K562 (cell line): ENCODE measurements around the gene RETN. TPM values are rescaled to one million over a fixed set of nuclear protein-coding genes. Genes with fewer than 3 reads are reported as not detected.

ENCODE experiments used
- ASH1L ChIP-seq: fragments of 450-650 bp; IDR thresholded peaks from 2 replicates; pipeline ENCODE4 v1.6.1; 2018; ENCODE audit warnings: borderline replicate concordance, mild to moderate bottlenecking, low read depth; ENCODE audit not compliant: partially characterized antibody
- BCOR ChIP-seq: fragments of 450-650 bp; IDR thresholded peaks from 2 replicates; pipeline ENCODE4 v1.6.1; 2016
- BRD4 ChIP-seq: fragments of 200-600 bp; sonication (generic); IDR thresholded peaks from 2 replicates; pipeline ENCODE4 v1.6.1; 2017; ENCODE audit warnings: inconsistent platforms
- CXXC5 ChIP-seq: fragments of 250-450 bp; sonication (Bioruptor Pico); IDR thresholded peaks from 2 replicates; pipeline ENCODE4 v1.8.0; 2022; ENCODE audit warnings: inconsistent platforms, mild to moderate bottlenecking, moderate library complexity
- ERF ChIP-seq: fragments of 450-650 bp; formaldehyde crosslinking; IDR thresholded peaks from 2 replicates; pipeline ENCODE4 v1.4.0; 2020; ENCODE audit warnings: mild to moderate bottlenecking, mixed read lengths
- HEY1 ChIP-seq: fragments of 250-450 bp; sonication (Bioruptor Pico); IDR thresholded peaks from 2 replicates; pipeline ENCODE4 v1.5.0; 2020; ENCODE audit warnings: mild to moderate bottlenecking, moderate library complexity, borderline replicate concordance
- HNRNPLL ChIP-seq: fragments of 200-400 bp; formaldehyde crosslinking; IDR thresholded peaks from 2 replicates; pipeline ENCODE4 v1.6.1; 2017; ENCODE audit warnings: low read length, low read depth, mild to moderate bottlenecking; ENCODE audit not compliant: poor library complexity, severe bottlenecking
- NR4A1 ChIP-seq, 2 experiments: fragments of 250-450 bp in 1 of 2; fragments of 450-650 bp in 1 of 2; sonication (Bioruptor Pico) in 1 of 2; IDR thresholded peaks; 2 replicates each; pipeline versions ENCODE4 v1.4.0 to v1.6.1; 2016 to 2020; ENCODE audit warnings: mild to moderate bottlenecking in 2 of 2, missing compliant biosample characterization in 1 of 2, missing genetic modification characterization in 1 of 2, moderate library complexity in 1 of 2
- PML ChIP-seq: IDR thresholded peaks from 2 replicates; pipeline ENCODE4 v1.6.1; 2012; ENCODE audit warnings: low read length, inconsistent platforms
- POLR2AphosphoS2 ChIP-seq: IDR thresholded peaks from 2 replicates; pipeline ENCODE4 v1.6.1; 2012; ENCODE audit warnings: low read length, improper control_type of control experiment
- POLR2AphosphoS5 ChIP-seq: IDR thresholded peaks from 2 replicates; pipeline ENCODE4 v1.6.1; 2011; ENCODE audit warnings: mild to moderate bottlenecking, low read depth, low read length, moderate library complexity; ENCODE audit not compliant: control insufficient read depth, insufficient read depth
- SIX5 ChIP-seq, 2 experiments: IDR thresholded peaks; 2 replicates each; pipeline ENCODE4 v1.6.1; 2011; ENCODE audit warnings: low read length in 2 of 2, borderline replicate concordance in 1 of 2, low read depth in 1 of 2, mild to moderate bottlenecking in 1 of 2, moderate library complexity in 1 of 2; ENCODE audit not compliant: insufficient read depth in 1 of 2
- TAF1 ChIP-seq: IDR thresholded peaks from 2 replicates; pipeline ENCODE4 v1.6.1; 2011; ENCODE audit warnings: mild to moderate bottlenecking, low read length, moderate library complexity; ENCODE audit not compliant: insufficient read depth, control insufficient read depth, severe bottlenecking; ENCODE audit errors: extremely low read depth
- TBP ChIP-seq: optimal IDR thresholded peaks from 2 replicates; pipeline ENCODE3; 2011; ENCODE audit warnings: low read depth, low read length, improper control_type of control experiment
- ZNF274 ChIP-seq: IDR thresholded peaks from 2 replicates; pipeline ENCODE4 v1.6.1; 2011; ENCODE audit warnings: low read depth, mild to moderate bottlenecking, low read length, moderate library complexity, borderline replicate concordance
- polyA plus RNA-seq, 8 experiments: library from polyadenylated mRNA; depleted of rRNA in 4 of 8; stranded (reverse) in 5 of 8; unstranded in 3 of 8; fragments of >200 nt; fragmentation: Nextera tagmentation in 2 of 8; fragmentation: Illumina TruSeq in 1 of 8; extraction: Ambion mirVana in 2 of 8; extraction: Trizol in 1 of 8; gene quantifications; 2 replicates each; pipeline versions ENCODE4 v1.2.1 to v1.2.3, GENCODE V29; 2011 to 2014; ENCODE audit warnings: inconsistent platforms in 1 of 8, missing spikeins in 1 of 8
- total RNA-seq, 7 experiments: library from RNA; depleted of rRNA in 6 of 7; stranded (reverse); fragments of >200 nt in 6 of 7; fragmentation: Illumina TruSeq in 2 of 7; extraction: Trizol in 2 of 7; gene quantifications; 2 replicates each; pipeline versions ENCODE4 v1.2.1 to v1.2.3, GENCODE V29; 2011 to 2021; ENCODE audit warnings: low replicate concordance in 1 of 7
- TF ChIP-seq, protein P1 (sequence below): fragments of 250-450 bp; sonication (Bioruptor Pico); IDR thresholded peaks from 2 replicates; pipeline ENCODE4 v1.8.0; 2021; ENCODE audit warnings: moderate library complexity, mild to moderate bottlenecking, inconsistent platforms
- TF ChIP-seq, protein P2 (sequence below), 3 experiments: fragments of 200-800 bp in 1 of 3; sonication (Bioruptor generic) in 1 of 3; sonication (generic) in 1 of 3; formaldehyde crosslinking in 1 of 3; IDR thresholded peaks; 2 replicates each; pipeline versions ENCODE4 v1.6.1 to v1.8.0; 2016 to 2022; ENCODE audit warnings: mild to moderate bottlenecking in 2 of 3, missing compliant biosample characterization in 2 of 3, missing genetic modification characterization in 2 of 3, missing genetic modification reagents in 1 of 3
- TF ChIP-seq, protein P3 (sequence below): sonication (generic); formaldehyde crosslinking; IDR thresholded peaks from 2 replicates; pipeline ENCODE4 v1.8.0; 2022; ENCODE audit warnings: mild to moderate bottlenecking, missing genetic modification reagents
- TF ChIP-seq, protein P4 (sequence below), 2 experiments: fragments of 450-650 bp; IDR thresholded peaks; 2 replicates each; pipeline ENCODE4 v1.6.1; 2016

RETN gene
- total and polyA plus RNA-seq, 9 of the 15 experiments (the other 6 are each of a cell fraction or from before 2014, with no cell fraction given), result not detected

DNA sequence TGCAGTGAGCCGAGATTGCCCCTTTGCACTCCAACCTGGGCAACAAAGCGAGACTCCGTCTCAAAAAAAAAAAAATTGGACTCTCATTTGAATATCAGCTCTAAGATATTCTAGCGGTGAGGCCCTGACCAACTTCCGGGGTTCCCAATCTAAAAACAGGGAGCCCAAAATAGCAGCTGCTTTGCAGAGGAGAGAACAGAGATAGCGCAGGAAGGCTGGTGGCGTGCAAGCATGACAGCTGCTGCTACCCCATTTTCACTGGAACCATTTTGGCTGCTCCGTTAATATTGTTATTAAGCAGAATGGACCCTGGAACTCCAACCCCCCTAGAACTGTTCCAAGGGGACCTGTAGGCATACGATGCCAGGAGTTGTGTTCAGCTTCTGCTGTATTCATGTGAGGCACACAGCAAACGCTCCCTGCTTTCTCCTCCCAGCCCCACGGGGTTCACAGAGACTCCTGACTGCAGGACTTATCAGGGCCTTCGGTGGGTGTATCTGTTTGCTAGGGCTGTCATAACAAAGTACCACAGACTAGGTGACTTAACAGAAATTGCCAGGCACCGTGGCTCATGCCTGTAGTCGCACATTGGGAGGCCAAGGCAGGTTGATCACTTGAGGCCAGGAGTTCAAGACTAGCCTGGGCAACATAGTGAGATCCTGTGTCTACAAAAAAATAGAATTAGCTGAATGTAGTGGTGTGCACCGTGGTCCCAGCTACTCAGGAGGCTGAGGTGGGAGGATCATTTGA is 20.4 kb upstream of the RETN start (continued):
- TF ChIP-seq HEY1 (no peak), HNRNPLL (no peak), SIX5 (IDR thresholded peaks at IDR 0.05; ENCODE audit: borderline replicate concordance in 1 of 2, insufficient read depth in 1 of 2, low read depth in 1 of 2, low read length in 2 of 2) (no peak), NR4A1 (CRISPR knock-in tag; IDR thresholded peaks at IDR 0.05) (no peak), NR4A1 (tag; IDR thresholded peaks at IDR 0.05) (no peak), TAF1 (no peak), ASH1L (no peak), BRD4 (no peak), POLR2AphosphoS2 (peak; percentile 90; the same call in 1 of the 2 replicates), BCOR (peak; percentile 81), PML (no peak), ZNF274 (no peak), ERF (no peak), POLR2AphosphoS5 (peak; percentile 6; the same call in 1 of the 2 replicates), TBP (no peak), CXXC5 (CRISPR knock-in tag) (no peak)
- TF ChIP-seq, protein P1, sequence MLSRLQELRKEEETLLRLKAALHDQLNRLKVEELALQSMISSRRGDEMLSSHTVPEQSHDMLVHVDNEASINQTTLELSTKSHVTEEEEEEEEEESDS, result no peak
- TF ChIP-seq, protein P2, sequence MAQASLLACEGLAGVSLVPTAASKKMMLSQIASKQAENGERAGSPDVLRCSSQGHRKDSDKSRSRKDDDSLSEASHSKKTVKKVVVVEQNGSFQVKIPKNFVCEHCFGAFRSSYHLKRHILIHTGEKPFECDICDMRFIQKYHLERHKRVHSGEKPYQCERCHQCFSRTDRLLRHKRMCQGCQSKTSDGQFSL (CRISPR knock-in tag; IDR thresholded peaks at IDR 0.05), result no peak
- TF ChIP-seq, protein P2 (tag; IDR thresholded peaks at IDR 0.05), result no peak
- TF ChIP-seq, protein P3, sequence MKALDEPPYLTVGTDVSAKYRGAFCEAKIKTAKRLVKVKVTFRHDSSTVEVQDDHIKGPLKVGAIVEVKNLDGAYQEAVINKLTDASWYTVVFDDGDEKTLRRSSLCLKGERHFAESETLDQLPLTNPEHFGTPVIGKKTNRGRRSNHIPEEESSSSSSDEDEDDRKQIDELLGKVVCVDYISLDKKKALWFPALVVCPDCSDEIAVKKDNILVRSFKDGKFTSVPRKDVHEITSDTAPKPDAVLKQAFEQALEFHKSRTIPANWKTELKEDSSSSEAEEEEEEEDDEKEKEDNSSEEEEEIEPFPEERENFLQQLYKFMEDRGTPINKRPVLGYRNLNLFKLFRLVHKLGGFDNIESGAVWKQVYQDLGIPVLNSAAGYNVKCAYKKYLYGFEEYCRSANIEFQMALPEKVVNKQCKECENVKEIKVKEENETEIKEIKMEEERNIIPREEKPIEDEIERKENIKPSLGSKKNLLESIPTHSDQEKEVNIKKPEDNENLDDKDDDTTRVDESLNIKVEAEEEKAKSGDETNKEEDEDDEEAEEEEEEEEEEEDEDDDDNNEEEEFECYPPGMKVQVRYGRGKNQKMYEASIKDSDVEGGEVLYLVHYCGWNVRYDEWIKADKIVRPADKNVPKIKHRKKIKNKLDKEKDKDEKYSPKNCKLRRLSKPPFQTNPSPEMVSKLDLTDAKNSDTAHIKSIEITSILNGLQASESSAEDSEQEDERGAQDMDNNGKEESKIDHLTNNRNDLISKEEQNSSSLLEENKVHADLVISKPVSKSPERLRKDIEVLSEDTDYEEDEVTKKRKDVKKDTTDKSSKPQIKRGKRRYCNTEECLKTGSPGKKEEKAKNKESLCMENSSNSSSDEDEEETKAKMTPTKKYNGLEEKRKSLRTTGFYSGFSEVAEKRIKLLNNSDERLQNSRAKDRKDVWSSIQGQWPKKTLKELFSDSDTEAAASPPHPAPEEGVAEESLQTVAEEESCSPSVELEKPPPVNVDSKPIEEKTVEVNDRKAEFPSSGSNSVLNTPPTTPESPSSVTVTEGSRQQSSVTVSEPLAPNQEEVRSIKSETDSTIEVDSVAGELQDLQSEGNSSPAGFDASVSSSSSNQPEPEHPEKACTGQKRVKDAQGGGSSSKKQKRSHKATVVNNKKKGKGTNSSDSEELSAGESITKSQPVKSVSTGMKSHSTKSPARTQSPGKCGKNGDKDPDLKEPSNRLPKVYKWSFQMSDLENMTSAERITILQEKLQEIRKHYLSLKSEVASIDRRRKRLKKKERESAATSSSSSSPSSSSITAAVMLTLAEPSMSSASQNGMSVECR (CRISPR knock-in tag), result peak; percentile 64; the same call in 1 of the 2 replicates
- TF ChIP-seq, protein P4, sequence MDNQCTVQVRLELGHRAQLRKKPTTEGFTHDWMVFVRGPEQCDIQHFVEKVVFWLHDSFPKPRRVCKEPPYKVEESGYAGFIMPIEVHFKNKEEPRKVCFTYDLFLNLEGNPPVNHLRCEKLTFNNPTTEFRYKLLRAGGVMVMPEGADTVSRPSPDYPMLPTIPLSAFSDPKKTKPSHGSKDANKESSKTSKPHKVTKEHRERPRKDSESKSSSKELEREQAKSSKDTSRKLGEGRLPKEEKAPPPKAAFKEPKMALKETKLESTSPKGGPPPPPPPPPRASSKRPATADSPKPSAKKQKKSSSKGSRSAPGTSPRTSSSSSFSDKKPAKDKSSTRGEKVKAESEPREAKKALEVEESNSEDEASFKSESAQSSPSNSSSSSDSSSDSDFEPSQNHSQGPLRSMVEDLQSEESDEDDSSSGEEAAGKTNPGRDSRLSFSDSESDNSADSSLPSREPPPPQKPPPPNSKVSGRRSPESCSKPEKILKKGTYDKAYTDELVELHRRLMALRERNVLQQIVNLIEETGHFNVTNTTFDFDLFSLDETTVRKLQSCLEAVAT (IDR thresholded peaks at IDR 0.05), result no peak
